K562 (cell line): Measurements from ENCODE around the gene SRGAP3.

Experiments
- ASH1L ChIP-seq: fragments of 450-650 bp; IDR thresholded peaks from 2 replicates; pipeline ENCODE4 v1.6.1; 2018; ENCODE audit warnings: borderline replicate concordance, mild to moderate bottlenecking, low read depth; ENCODE audit not compliant: partially characterized antibody
- GATA2 ChIP-seq: sonication (generic); formaldehyde crosslinking; IDR thresholded peaks from 2 replicates; pipeline ENCODE4 v1.4.0; 2020; ENCODE audit warnings: mild to moderate bottlenecking, missing genetic modification reagents
- KLF1 ChIP-seq: fragments of 450-650 bp; IDR thresholded peaks from 2 replicates; pipeline ENCODE4 v1.6.1; 2016; ENCODE audit warnings: missing genetic modification characterization, missing compliant biosample characterization
- MAFF ChIP-seq: IDR thresholded peaks from 2 replicates; pipeline ENCODE4 v1.6.1; 2012; ENCODE audit warnings: low read length, improper control_type of control experiment
- MXI1 ChIP-seq: IDR thresholded peaks from 2 replicates; pipeline ENCODE4 v1.6.1; 2011; ENCODE audit warnings: low read depth, mild to moderate bottlenecking, improper control_type of control experiment, low read length
- POLR2AphosphoS5 ChIP-seq: IDR thresholded peaks from 2 replicates; pipeline ENCODE4 v1.6.1; 2011; ENCODE audit warnings: mild to moderate bottlenecking, low read depth, low read length, moderate library complexity; ENCODE audit not compliant: control insufficient read depth, insufficient read depth
- SIN3B ChIP-seq: fragments of 450-650 bp; IDR thresholded peaks from 2 replicates; pipeline ENCODE4 v1.6.1; 2017; ENCODE audit warnings: low read depth, mild to moderate bottlenecking, moderate library complexity
- TCF7 ChIP-seq: sonication (generic); IDR thresholded peaks from 2 replicates; pipeline ENCODE4 v1.6.1; 2016; ENCODE audit warnings: antibody characterized with exemption, borderline replicate concordance
- ZNF263 ChIP-seq: sonication (generic); formaldehyde crosslinking; IDR thresholded peaks from 2 replicates; pipeline ENCODE4 v1.8.0; 2022; ENCODE audit warnings: mild to moderate bottlenecking, missing genetic modification reagents, borderline replicate concordance
- TF ChIP-seq, protein P1 (sequence below): fragments of 250-450 bp; sonication (Bioruptor Pico); IDR thresholded peaks from 2 replicates; pipeline ENCODE4 v1.8.0; 2022; ENCODE audit warnings: inconsistent platforms
- TF ChIP-seq, protein P2 (sequence below), 3 experiments: IDR thresholded peaks in 2 of 3; conservative IDR thresholded peaks in 1 of 3; 2 replicates each; pipeline ENCODE4 v1.5.1; 2011 to 2012; ENCODE audit warnings: low read length in 3 of 3, mild to moderate bottlenecking in 3 of 3, control low read depth in 2 of 3, improper control_type of control experiment in 1 of 3, inconsistent platforms in 1 of 3, low read depth in 1 of 3, mixed read lengths in 1 of 3, moderate library complexity in 1 of 3; ENCODE audit not compliant: insufficient read depth in 2 of 3

DNA sequence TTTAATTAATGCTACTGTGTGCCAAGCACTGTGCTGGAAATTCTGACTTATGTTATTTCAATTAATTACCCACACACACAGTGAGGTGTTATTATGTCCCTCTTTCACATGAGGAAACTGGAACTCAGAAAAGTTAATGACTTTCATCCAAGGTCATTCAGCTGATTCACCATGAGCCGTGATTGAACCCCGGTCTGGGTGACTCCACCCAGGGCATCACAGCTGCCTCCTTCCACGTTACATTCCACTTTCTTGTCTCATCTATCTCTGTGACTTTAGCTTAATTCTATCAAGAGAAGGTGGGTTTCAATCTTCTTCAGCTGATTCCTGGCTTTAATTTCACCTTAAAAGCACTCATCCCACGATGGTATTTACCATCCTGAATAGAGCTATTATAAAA, 16.3 kb downstream of the SRGAP3 start:
- TF ChIP-seq, protein P1, sequence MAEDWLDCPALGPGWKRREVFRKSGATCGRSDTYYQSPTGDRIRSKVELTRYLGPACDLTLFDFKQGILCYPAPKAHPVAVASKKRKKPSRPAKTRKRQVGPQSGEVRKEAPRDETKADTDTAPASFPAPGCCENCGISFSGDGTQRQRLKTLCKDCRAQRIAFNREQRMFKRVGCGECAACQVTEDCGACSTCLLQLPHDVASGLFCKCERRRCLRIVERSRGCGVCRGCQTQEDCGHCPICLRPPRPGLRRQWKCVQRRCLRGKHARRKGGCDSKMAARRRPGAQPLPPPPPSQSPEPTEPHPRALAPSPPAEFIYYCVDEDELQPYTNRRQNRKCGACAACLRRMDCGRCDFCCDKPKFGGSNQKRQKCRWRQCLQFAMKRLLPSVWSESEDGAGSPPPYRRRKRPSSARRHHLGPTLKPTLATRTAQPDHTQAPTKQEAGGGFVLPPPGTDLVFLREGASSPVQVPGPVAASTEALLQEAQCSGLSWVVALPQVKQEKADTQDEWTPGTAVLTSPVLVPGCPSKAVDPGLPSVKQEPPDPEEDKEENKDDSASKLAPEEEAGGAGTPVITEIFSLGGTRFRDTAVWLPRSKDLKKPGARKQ (CRISPR knock-in tag) = no peak
- no peak for TF ChIP-seq TCF7
- no peak for TF ChIP-seq MAFF
- TF ChIP-seq GATA2 (CRISPR knock-in tag) = no peak
- no peak for TF ChIP-seq ASH1L
- no peak for TF ChIP-seq KLF1 (tag)
- TF ChIP-seq, protein P2, sequence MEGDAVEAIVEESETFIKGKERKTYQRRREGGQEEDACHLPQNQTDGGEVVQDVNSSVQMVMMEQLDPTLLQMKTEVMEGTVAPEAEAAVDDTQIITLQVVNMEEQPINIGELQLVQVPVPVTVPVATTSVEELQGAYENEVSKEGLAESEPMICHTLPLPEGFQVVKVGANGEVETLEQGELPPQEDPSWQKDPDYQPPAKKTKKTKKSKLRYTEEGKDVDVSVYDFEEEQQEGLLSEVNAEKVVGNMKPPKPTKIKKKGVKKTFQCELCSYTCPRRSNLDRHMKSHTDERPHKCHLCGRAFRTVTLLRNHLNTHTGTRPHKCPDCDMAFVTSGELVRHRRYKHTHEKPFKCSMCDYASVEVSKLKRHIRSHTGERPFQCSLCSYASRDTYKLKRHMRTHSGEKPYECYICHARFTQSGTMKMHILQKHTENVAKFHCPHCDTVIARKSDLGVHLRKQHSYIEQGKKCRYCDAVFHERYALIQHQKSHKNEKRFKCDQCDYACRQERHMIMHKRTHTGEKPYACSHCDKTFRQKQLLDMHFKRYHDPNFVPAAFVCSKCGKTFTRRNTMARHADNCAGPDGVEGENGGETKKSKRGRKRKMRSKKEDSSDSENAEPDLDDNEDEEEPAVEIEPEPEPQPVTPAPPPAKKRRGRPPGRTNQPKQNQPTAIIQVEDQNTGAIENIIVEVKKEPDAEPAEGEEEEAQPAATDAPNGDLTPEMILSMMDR (IDR thresholded peaks at IDR 0.05 in 2 of 3, conservative IDR thresholded peaks at IDR 0.05 in 1 of 3; ENCODE audit: insufficient read depth in 2 of 3, low read depth in 1 of 3, low read length in 3 of 3) = no peak
- TF ChIP-seq POLR2AphosphoS5 = no peak
- no peak for TF ChIP-seq MXI1
- TF ChIP-seq ZNF263 (CRISPR knock-in tag) = no peak
- no peak for TF ChIP-seq SIN3B
